ENCODE results near the gene BAZ2B. TPM values are rescaled to one million over a fixed set of nuclear protein-coding genes. Genes with fewer than 3 reads are reported as not detected.
A peak's percentile ranks its signal among the peaks of the same experiment; 100 is the strongest.

Gene BAZ2B
- total and polyA plus RNA-seq, 2 of the 13 experiments (the other 11 are each of a cell fraction or from before 2014, with no cell fraction given): 14.0 to 15.1 TPM

- TF ChIP-seq ZSCAN20 (CRISPR knock-in tag; IDR thresholded peaks at IDR 0.05; ENCODE audit: borderline replicate concordance) (peak; percentile 98), MYPOP (CRISPR knock-in tag; IDR thresholded peaks at IDR 0.05) (peak; percentile 20; the same call in 1 of the 2 replicates), PTBP1 (IDR thresholded peaks at IDR 0.05; ENCODE audit: low read depth, low read length, poor library complexity, severe bottlenecking) (no peak), ZNF326 (CRISPR knock-in tag; IDR thresholded peaks at IDR 0.05; ENCODE audit: borderline replicate concordance) (no peak), ETV5 (CRISPR knock-in tag; IDR thresholded peaks at IDR 0.05; ENCODE audit: borderline replicate concordance) (no peak; the same call in 1 of the 2 replicates), GMEB2 (CRISPR knock-in tag; IDR thresholded peaks at IDR 0.05; ENCODE audit: low read depth) (no peak), ZFP1 (CRISPR knock-in tag; IDR thresholded peaks at IDR 0.05) (0 out of 2 replicates have a peak, but pooled peaks have one; percentile 31), HNRNPK (IDR thresholded peaks at IDR 0.05; ENCODE audit: low read depth, low read length, poor library complexity, severe bottlenecking) (peak; percentile 53), RORA (CRISPR knock-in tag; IDR thresholded peaks at IDR 0.05) (no peak), ZXDC (CRISPR knock-in tag; IDR thresholded peaks at IDR 0.05) (no peak), KMT2B (CRISPR knock-in tag; IDR thresholded peaks at IDR 0.05) (peak; percentile 54; the same call in 1 of the 2 replicates), ATF2 (CRISPR knock-in tag; IDR thresholded peaks at IDR 0.05) (no peak), ZNF576 (CRISPR knock-in tag; IDR thresholded peaks at IDR 0.05) (0 out of 2 replicates have a peak, but pooled peaks have one; percentile 33), ASH2L (IDR thresholded peaks at IDR 0.05; ENCODE audit: insufficient read length, low read depth, low read length) (peak; percentile 89), MAZ (IDR thresholded peaks at IDR 0.05; ENCODE audit: borderline replicate concordance, low read depth, low read length) (no peak), MAZ (CRISPR knock-in tag; IDR thresholded peaks at IDR 0.05; ENCODE audit: low read depth) (peak; percentile 91), ZNF776 (CRISPR knock-in tag; IDR thresholded peaks at IDR 0.05) (peak; percentile 67; the same call in 1 of the 2 replicates), SOX13 (IDR thresholded peaks at IDR 0.05) (no peak), SOX13 (CRISPR knock-in tag; conservative IDR thresholded peaks at IDR 0.05 in 1 of 2, IDR thresholded peaks at IDR 0.05 in 1 of 2) (0 out of 4 replicates have a peak, but pooled peaks of 1 of the 2 experiments have one; percentile 4), CCAR2 (optimal IDR thresholded peaks at IDR 0.05; ENCODE audit: low read depth, low read length) (no peak)
Observed at GRCh38 chr2:159285929-159286708, 330.2 kb downstream of the BAZ2B start, which contains the start of gene WDSUB1 (continued).
